ENCODE measurements around the gene SH3BP2. TPM values are rescaled to one million over a fixed set of nuclear protein-coding genes. Genes with fewer than 3 reads are reported as not detected.

SH3BP2 gene
- total and polyA plus RNA-seq, 10 of the 15 experiments (the other 5 are each of a cell fraction or from before 2014, with no cell fraction given) = 1.1 to 61.8 (median 23.9) TPM

DNA sequence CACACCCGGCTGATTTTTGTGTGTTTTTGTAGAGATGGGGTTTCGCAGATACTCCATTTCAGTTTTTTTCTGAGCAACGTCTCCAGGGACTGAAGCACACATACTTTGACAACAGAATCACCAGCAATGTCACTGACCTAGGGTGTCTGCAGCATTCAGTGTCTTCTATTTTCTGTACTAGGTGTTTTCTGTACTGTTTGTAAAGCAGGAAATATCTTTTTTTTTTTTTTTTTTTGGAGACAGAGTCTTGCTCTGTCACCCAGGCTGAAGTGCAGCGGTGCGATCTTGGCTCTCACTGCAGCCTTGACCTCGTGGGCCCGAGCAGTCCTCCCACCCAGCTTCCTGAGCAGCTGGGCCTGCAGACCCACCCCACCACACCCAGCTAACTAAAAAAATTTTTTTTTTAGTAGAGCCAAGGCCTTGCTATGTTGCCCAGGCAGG is 59.6 kb downstream of the SH3BP2 start (continued):
- TF ChIP-seq BRCA1 (IDR thresholded peaks at IDR 0.05; ENCODE audit: low read depth, low read length) (no peak), LARP7 (IDR thresholded peaks at IDR 0.05) (no peak), RAD51 (IDR thresholded peaks at IDR 0.05) (no peak), SMARCA5 (IDR thresholded peaks at IDR 0.05) (no peak), IKZF2 (IDR thresholded peaks at IDR 0.05) (no peak), NFIC (IDR thresholded peaks at IDR 0.05; ENCODE audit: low read depth, low read length) (peak; percentile 33; the same call in 1 of the 2 replicates), MEF2B (IDR thresholded peaks at IDR 0.05; ENCODE audit: partially characterized antibody, poor library complexity, severe bottlenecking) (peak; percentile 75), ASH2L (IDR thresholded peaks at IDR 0.05; ENCODE audit: borderline replicate concordance, low read depth) (no peak), ZNF384 (IDR thresholded peaks at IDR 0.05; ENCODE audit: borderline replicate concordance, low read depth, low read length) (peak; percentile 73; the same call in 1 of the 2 replicates)
- TF ChIP-seq, protein P1, sequence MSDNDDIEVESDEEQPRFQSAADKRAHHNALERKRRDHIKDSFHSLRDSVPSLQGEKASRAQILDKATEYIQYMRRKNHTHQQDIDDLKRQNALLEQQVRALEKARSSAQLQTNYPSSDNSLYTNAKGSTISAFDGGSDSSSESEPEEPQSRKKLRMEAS (IDR thresholded peaks at IDR 0.05; ENCODE audit: low read depth, low read length) = no peak
- TF ChIP-seq, protein P2, sequence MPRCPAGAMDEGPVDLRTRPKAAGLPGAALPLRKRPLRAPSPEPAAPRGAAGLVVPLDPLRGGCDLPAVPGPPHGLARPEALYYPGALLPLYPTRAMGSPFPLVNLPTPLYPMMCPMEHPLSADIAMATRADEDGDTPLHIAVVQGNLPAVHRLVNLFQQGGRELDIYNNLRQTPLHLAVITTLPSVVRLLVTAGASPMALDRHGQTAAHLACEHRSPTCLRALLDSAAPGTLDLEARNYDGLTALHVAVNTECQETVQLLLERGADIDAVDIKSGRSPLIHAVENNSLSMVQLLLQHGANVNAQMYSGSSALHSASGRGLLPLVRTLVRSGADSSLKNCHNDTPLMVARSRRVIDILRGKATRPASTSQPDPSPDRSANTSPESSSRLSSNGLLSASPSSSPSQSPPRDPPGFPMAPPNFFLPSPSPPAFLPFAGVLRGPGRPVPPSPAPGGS (IDR thresholded peaks at IDR 0.05; ENCODE audit: borderline replicate concordance, insufficient read depth, low read depth, low read length, poor library complexity, severe bottlenecking) = no peak

DNA sequence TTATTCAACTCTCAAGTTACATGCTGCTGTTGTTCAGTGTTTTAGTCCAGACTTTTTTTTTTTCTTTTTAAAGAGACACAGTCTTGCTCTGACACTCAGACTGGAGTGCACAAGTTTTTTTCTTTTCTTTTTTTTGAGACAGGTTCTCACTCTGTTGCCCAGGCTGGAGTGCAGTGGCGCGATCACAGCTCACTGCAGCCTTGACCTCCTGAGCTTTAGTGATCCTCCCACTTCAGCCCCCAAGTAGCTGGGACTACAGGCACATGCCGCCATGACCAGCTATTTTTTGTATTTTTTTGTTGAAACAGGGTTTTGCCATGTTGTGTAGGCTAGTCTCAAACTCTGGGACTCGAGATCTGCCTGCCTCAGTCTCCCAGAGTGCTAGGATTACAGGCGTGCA is 62.7 kb downstream of the SH3BP2 start:
- RAD21 ChIA-PET (ENCODE audit: unreplicated experiment) = no interaction called here
- DNase-seq (ENCODE audit: low read depth, low spot score) (no peak), FAIRE-seq (no peak), ATAC-seq (no peak)
- in situ Hi-C loops (cut with MboI) = no loop called here
- Histone ChIP-seq H3K4me1 (ENCODE audit: control insufficient read depth, insufficient read depth, low read length) (peaks cover 39% of the 10 kb centered on the region), H4K20me1 (ENCODE audit: control insufficient read depth, insufficient read depth) (peaks cover 4% of the 10 kb centered on the region; the same call in 1 of the 2 replicates), H2AFZ (ENCODE audit: control insufficient read depth, low read depth, low read length) (no peak overlapping the region), H3K9me3 (replicated peaks; ENCODE audit: control insufficient read depth, insufficient read depth, low read length) (no peaks in the 10 kb centered on the region), H3K79me2 (ENCODE audit: control insufficient read depth, insufficient read depth, low read length) (peaks cover 41% of the 10 kb centered on the region), H3K4me3 (no peak overlapping the region), H3K4me2 (ENCODE audit: control insufficient read depth, insufficient read depth) (no peak overlapping the region), H3K36me3 (ENCODE audit: control insufficient read depth in 2 of 2, insufficient read depth in 2 of 2, low read length in 1 of 2) (peaks cover 2 to 6% of the 10 kb centered on the region in 2 experiments; a peak in 3 of 4 replicates), H3K27me3 (replicated peaks in 1 of 2; ENCODE audit: control insufficient read depth in 2 of 2, insufficient read depth in 2 of 2, low read length in 1 of 2) (no peaks in the 10 kb centered on the region), H3K9ac (ENCODE audit: control insufficient read depth, insufficient read depth, low read length) (no peak overlapping the region), H3K27ac (ENCODE audit: control insufficient read depth, insufficient read depth) (no peak overlapping the region)
- TF ChIP-seq JUND (IDR thresholded peaks at IDR 0.05; ENCODE audit: low read depth, low read length) = no peak
- BruUV-seq (replicated peaks) = no TSS peak
- 91% methylated on average over 5 of the region's 5 CpGs for WGBS (ENCODE audit: insufficient coverage, insufficient replicate concordance, low lambda C conversion rate, missing lambda C conversion rate)
- SMC1A ChIA-PET (ENCODE audit: uncharacterized antibody, unreplicated experiment) = interaction anchor here (0.6 kb wide), 1 partner anchor 11 kb away, joined by 3 read pairs; no protein-coding TSS in a partner anchor
- CTCF ChIA-PET = no interaction called here
- intact Hi-C loops (cut with micrococcal nuclease; ENCODE audit: unreplicated experiment) = no loop called here
- POLR2A ChIA-PET = no interaction called here
